ENCODE results near the gene ART3. TPM values are rescaled to one million over a fixed set of nuclear protein-coding genes. Genes with fewer than 3 reads are reported as not detected.

The ART3 gene
- total RNA-seq, 4 donors from 2014 or later: 55.2 to 91.0 (median 83.4) TPM

DNA sequence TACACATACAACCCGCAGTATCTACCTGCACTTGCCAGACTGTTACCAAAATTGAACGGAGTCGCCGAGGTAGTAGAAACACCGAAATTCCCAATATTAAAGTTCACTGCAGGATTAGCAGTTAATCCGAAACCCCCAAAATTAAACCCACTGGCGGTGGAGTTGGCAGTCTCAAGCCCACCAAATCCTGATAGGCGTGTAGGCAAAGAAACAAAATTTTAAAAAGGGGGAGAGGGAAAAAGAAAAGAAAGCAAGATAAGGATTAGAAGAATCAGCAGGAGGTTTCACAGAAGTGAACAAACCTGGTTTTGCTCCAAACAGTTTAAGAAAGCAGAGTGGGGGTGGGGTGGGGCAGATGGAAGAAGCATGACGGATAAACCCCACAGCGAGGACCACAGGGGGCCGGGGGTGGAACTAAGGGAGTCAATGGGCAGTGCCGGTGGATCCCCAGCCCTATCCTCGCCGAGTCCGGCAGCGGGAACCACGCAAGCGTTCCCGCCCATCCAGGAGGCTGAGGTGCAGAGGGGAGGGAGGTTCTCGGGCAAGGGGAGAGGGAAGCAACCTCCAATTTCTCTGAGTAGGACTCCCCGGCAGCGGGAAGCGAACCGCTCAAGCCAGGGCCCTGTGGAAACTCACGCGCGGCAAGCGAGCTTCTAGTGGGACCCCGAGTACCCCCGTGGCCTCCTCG lies 73.1 kb downstream of the ART3 start:
- TF ChIP-seq, protein P1, sequence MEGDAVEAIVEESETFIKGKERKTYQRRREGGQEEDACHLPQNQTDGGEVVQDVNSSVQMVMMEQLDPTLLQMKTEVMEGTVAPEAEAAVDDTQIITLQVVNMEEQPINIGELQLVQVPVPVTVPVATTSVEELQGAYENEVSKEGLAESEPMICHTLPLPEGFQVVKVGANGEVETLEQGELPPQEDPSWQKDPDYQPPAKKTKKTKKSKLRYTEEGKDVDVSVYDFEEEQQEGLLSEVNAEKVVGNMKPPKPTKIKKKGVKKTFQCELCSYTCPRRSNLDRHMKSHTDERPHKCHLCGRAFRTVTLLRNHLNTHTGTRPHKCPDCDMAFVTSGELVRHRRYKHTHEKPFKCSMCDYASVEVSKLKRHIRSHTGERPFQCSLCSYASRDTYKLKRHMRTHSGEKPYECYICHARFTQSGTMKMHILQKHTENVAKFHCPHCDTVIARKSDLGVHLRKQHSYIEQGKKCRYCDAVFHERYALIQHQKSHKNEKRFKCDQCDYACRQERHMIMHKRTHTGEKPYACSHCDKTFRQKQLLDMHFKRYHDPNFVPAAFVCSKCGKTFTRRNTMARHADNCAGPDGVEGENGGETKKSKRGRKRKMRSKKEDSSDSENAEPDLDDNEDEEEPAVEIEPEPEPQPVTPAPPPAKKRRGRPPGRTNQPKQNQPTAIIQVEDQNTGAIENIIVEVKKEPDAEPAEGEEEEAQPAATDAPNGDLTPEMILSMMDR (IDR thresholded peaks at IDR 0.05 in 4 of 5, conservative IDR thresholded peaks at IDR 0.05 in 1 of 5): no peak
- no peak for TF ChIP-seq POLR2A (IDR thresholded peaks at IDR 0.05)
- DNase-seq (peak; percentile 9 to 31), ATAC-seq (peak; percentile 39 to 48)
- Histone ChIP-seq H3K4me3 (peak overlapping the region; percentile 66 to 99 (median 89)), H3K27me3 (no peaks in the 10 kb centered on the region), H3K9me3 (no peaks in the 10 kb centered on the region), H3K4me1 (peaks cover 31 to 36% of the 10 kb centered on the region in 2 donors), H3K27ac (peak overlapping the region; percentile 82 to 98 (median 92)), H3K36me3 (peaks cover 0 to 15% of the 10 kb centered on the region in 2 donors)
- in situ Hi-C loops (cut with MboI; ENCODE audit: low sequenced_read_pairs in 4 of 4): no loop called here
- intact Hi-C loops (cut with DNase I; ENCODE audit: low total_unique reads): loop anchor here (1.0 to 10.0 kb wide), 3 partner anchors 60 to 927 kb away; partner anchors contain the start of genes CCNI and SDAD1

DNA sequence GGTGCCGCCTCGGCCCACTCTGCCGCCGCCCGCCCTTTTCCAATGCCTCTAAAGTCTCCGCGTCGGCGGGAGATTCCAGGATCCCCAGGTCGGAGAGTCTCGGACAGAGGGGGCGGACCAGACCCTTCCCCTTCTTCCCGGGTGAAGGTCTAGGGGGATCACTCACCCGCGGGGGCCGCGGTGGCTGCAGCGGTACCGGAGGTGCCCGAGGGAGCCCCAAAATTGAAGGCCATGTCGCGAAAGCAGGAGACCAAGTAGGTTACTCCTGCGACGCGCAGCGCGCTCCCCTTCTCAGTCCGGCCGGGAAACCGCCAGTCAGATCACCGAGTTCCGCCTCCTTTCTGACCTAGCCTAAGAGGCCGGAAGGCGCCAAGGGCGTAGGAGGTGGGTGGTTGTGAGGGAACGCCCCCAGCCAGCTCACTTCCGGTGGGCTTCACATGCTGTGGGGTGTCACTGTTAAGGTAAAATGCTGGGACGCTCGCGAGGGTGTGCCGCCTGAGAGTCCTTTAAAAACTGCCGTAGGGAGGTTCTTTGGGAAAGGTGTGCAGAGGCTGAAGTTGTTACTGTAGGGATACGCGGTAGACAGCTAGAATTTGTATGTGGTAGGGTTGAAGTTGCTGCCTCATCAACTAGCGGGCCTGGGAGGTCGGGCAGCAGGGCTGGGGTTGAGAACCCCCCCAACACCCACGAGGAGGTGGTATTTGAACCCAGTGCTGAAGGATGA lies 73.8 kb downstream of the ART3 start, which contains the start of gene NUP54:
NUP54 (minus strand) TSS at position 256 of the 724 bp plus-strand sequence; CDS start at position 233, 23 bp downstream.
- intact Hi-C loops (cut with DNase I; ENCODE audit: low total_unique reads): loop anchor here (1.0 to 10.0 kb wide), 3 partner anchors 61 to 926 kb away; partner anchors contain the start of genes CCNI and SDAD1
- in situ Hi-C loops (cut with MboI; ENCODE audit: low sequenced_read_pairs in 4 of 4): no loop called here
- no peaks in the 10 kb centered on the region for H3K27me3 ChIP-seq
- peaks cover 0 to 7% of the 10 kb centered on the region in 2 donors for H3K36me3 ChIP-seq
- peak; percentile 84 to 91 for DNase-seq
- peak; percentile 98 to 99 for ATAC-seq
- peaks cover 31 to 36% of the 10 kb centered on the region in 2 donors for H3K4me1 ChIP-seq
- peak; percentile 81 to 82 for TF ChIP-seq POLR2A (IDR thresholded peaks at IDR 0.05)
- TF ChIP-seq, protein P1 (IDR thresholded peaks at IDR 0.05 in 4 of 5, conservative IDR thresholded peaks at IDR 0.05 in 1 of 5): no peak
- peak within 1 kb of the TSS; percentile 82 to 98 (median 92) for H3K27ac ChIP-seq
- H3K9me3 ChIP-seq: no peaks in the 10 kb centered on the region
- peak within 1 kb of the TSS; percentile 66 to 99 (median 89) for H3K4me3 ChIP-seq

DNA sequence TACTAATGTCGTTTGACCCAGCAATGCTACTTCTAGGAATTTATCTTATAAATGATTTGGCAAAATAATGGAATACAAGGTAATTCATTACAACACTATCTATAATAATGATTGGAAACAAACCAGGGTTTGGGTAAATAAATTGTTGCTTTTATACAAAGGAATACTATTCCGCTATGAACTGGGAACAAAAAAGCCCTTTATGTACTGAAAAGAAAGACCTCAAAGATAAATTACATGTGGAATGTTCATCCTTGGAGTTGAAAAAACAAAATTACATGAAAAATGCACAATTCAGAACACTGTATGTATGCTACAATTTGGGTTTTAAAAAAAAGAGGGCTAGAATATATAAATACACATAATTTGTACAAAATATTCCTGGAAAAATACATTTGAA lies 78.8 kb downstream of the ART3 start:
- Histone ChIP-seq H3K9me3 (no peaks in the 10 kb centered on the region), H3K36me3 (peaks cover 0 to 8% of the 10 kb centered on the region in 2 donors), H3K4me1 (peaks cover 8 to 10% of the 10 kb centered on the region in 2 donors), H3K4me3 (no peak overlapping the region), H3K27me3 (no peaks in the 10 kb centered on the region), H3K27ac (no peak overlapping the region)
- TF ChIP-seq POLR2A (IDR thresholded peaks at IDR 0.05): no peak
- TF ChIP-seq, protein P1 (IDR thresholded peaks at IDR 0.05 in 4 of 5, conservative IDR thresholded peaks at IDR 0.05 in 1 of 5): no peak
- in situ Hi-C loops (cut with MboI; ENCODE audit: low sequenced_read_pairs in 4 of 4): no loop called here
- intact Hi-C loops (cut with DNase I; ENCODE audit: low total_unique reads): no loop called here
- ATAC-seq (no peak), DNase-seq (no peak)

DNA sequence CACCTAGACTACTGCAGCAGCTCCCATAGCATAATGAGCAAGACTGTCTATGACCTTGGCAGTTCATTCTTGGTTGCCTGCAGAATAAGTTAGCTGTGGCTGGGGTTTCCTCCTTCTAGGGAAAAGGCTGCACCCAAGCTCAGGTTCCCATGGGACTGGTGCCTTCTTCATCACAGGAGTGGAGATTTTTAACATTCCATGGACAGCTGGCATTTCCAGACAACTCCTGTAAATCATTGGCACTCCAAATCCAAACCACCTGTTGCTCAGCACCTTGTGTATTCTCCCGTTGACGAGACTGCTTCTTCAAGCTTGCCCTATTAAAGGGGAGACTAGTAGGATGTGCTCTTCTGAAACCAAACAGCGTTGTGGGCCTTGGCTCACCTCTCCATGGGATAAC lies 81.5 kb downstream of the ART3 start:
- ATAC-seq: peak in 1 of 2 donors; percentile 44
- TF ChIP-seq, protein P1 (IDR thresholded peaks at IDR 0.05 in 4 of 5, conservative IDR thresholded peaks at IDR 0.05 in 1 of 5): no peak
- no peak for TF ChIP-seq POLR2A (IDR thresholded peaks at IDR 0.05)
- Histone ChIP-seq H3K36me3 (peaks cover 3 to 34% of the 10 kb centered on the region in 2 donors), H3K9me3 (no peaks in the 10 kb centered on the region), H3K27ac (no peak overlapping the region), H3K4me1 (no peaks in the 10 kb centered on the region), H3K27me3 (no peaks in the 10 kb centered on the region), H3K4me3 (no peak overlapping the region)
- DNase-seq: no peak
- in situ Hi-C loops (cut with MboI; ENCODE audit: low sequenced_read_pairs in 4 of 4) (no loop called here), intact Hi-C loops (cut with DNase I; ENCODE audit: low total_unique reads) (no loop called here)
